SK-N-SH treated with all-trans-retinoic acid at 6 μM for 48 hours (cell line): ENCODE data around the gene B3GNT7.
"Not testable (repeated sequence)": the region's sequence is repeated elsewhere in the genome, so short reads cannot be mapped to it uniquely, and the experiment has no call there.

Source experiments
- ARNTL ChIP-seq: fragments of 450-650 bp; formaldehyde crosslinking; IDR thresholded peaks from 2 replicates; pipeline ENCODE4 v1.5.0; 2020; ENCODE audit warnings: low read depth, mild to moderate bottlenecking, moderate library complexity, borderline replicate concordance
- GLIS3 ChIP-seq: fragments of 250-450 bp; sonication (Bioruptor Pico); IDR thresholded peaks from 2 replicates; pipeline ENCODE4 v1.5.0; 2020; ENCODE audit warnings: mild to moderate bottlenecking, moderate library complexity
- PPARA ChIP-seq: fragments of 250-450 bp; sonication (Bioruptor Pico); IDR thresholded peaks from 2 replicates; pipeline ENCODE4 v1.5.0; 2020; ENCODE audit warnings: mild to moderate bottlenecking, borderline replicate concordance
- RARB ChIP-seq: fragments of 250-450 bp; sonication (Bioruptor Pico); IDR thresholded peaks from 2 replicates; pipeline ENCODE4 v1.8.0; 2021; ENCODE audit warnings: mild to moderate bottlenecking, moderate library complexity
- ZC3H10 ChIP-seq: fragments of 250-450 bp; sonication (Bioruptor Pico); IDR thresholded peaks from 2 replicates; pipeline ENCODE4 v1.5.1; 2021; ENCODE audit warnings: mild to moderate bottlenecking, moderate library complexity
- ZFP30 ChIP-seq: fragments of 450-650 bp; formaldehyde crosslinking; IDR thresholded peaks from 2 replicates; pipeline ENCODE4 v1.5.0; 2022; ENCODE audit warnings: mild to moderate bottlenecking, moderate library complexity
- ZNF565 ChIP-seq: fragments of 450-650 bp; formaldehyde crosslinking; conservative IDR thresholded peaks from 2 replicates; pipeline ENCODE4 v1.5.0; 2020; ENCODE audit warnings: low read depth, mild to moderate bottlenecking, moderate library complexity
- ZNF8 ChIP-seq: fragments of 450-650 bp; formaldehyde crosslinking; IDR thresholded peaks from 2 replicates; pipeline ENCODE4 v1.5.0; 2020; ENCODE audit warnings: mild to moderate bottlenecking, moderate library complexity
- TF ChIP-seq, protein P1 (sequence below): fragments of 250-450 bp; sonication (Bioruptor Pico); IDR thresholded peaks from 2 replicates; pipeline ENCODE4 v1.5.0; 2020; ENCODE audit warnings: mild to moderate bottlenecking, moderate library complexity
- TF ChIP-seq, protein P2 (sequence below): fragments of 250-450 bp; sonication (Bioruptor Pico); IDR thresholded peaks from 2 replicates; pipeline ENCODE4 v1.8.0; 2020; ENCODE audit warnings: mild to moderate bottlenecking, moderate library complexity, borderline replicate concordance

DNA sequence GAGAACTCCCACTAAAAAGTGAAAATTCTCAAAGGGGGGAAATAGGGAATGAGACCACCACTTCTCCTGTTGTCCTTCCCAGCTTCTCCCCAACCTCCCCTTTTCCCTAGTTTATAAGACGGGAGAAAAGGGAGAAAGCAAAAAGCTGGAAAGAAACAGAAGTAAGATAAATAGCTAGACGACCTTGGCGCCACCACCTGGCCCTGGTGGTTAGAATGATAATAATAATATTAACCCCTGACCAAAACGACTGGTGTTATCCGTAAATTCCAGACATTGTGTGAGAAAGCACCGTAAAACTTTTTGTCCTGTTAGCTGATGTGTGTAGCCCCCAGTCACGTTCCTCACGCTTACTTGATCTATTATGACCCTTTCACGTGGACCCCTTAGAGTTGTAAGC, 12.8 kb downstream of the B3GNT7 start:
- not testable (repeated sequence) for TF ChIP-seq ZNF565 (CRISPR knock-in tag); RARB (CRISPR knock-in tag); GLIS3 (CRISPR knock-in tag); ARNTL (CRISPR knock-in tag); ZNF8; PPARA; ZFP30; ZC3H10 (CRISPR knock-in tag)
- TF ChIP-seq, protein P1, sequence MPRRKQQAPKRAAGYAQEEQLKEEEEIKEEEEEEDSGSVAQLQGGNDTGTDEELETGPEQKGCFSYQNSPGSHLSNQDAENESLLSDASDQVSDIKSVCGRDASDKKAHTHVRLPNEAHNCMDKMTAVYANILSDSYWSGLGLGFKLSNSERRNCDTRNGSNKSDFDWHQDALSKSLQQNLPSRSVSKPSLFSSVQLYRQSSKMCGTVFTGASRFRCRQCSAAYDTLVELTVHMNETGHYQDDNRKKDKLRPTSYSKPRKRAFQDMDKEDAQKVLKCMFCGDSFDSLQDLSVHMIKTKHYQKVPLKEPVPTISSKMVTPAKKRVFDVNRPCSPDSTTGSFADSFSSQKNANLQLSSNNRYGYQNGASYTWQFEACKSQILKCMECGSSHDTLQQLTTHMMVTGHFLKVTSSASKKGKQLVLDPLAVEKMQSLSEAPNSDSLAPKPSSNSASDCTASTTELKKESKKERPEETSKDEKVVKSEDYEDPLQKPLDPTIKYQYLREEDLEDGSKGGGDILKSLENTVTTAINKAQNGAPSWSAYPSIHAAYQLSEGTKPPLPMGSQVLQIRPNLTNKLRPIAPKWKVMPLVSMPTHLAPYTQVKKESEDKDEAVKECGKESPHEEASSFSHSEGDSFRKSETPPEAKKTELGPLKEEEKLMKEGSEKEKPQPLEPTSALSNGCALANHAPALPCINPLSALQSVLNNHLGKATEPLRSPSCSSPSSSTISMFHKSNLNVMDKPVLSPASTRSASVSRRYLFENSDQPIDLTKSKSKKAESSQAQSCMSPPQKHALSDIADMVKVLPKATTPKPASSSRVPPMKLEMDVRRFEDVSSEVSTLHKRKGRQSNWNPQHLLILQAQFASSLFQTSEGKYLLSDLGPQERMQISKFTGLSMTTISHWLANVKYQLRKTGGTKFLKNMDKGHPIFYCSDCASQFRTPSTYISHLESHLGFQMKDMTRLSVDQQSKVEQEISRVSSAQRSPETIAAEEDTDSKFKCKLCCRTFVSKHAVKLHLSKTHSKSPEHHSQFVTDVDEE (CRISPR knock-in tag), result not testable (repeated sequence)
- TF ChIP-seq, protein P2, sequence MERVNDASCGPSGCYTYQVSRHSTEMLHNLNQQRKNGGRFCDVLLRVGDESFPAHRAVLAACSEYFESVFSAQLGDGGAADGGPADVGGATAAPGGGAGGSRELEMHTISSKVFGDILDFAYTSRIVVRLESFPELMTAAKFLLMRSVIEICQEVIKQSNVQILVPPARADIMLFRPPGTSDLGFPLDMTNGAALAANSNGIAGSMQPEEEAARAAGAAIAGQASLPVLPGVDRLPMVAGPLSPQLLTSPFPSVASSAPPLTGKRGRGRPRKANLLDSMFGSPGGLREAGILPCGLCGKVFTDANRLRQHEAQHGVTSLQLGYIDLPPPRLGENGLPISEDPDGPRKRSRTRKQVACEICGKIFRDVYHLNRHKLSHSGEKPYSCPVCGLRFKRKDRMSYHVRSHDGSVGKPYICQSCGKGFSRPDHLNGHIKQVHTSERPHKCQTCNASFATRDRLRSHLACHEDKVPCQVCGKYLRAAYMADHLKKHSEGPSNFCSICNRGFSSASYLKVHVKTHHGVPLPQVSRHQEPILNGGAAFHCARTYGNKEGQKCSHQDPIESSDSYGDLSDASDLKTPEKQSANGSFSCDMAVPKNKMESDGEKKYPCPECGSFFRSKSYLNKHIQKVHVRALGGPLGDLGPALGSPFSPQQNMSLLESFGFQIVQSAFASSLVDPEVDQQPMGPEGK (CRISPR knock-in tag), result not testable (repeated sequence)
